Thymus (tissue), 11 donors: Measurements from ENCODE around the gene MXI1. TPM values are rescaled to one million over a fixed set of nuclear protein-coding genes. Genes with fewer than 3 reads are reported as not detected.

ENCODE experiments used
- DNase-seq, 9 donors: peaks; one replicate each; pipeline ENCODE4 v3.0.0-alpha.2; 2013; ENCODE audit warnings: low spot score in 9 of 9, low read depth in 6 of 9, missing footprints in 1 of 9
- H3K27ac ChIP-seq, 2 donors: one replicate each; pipeline ENCODE4 v1.5.1; 2013; ENCODE audit warnings: control low read depth in 1 of 2, low read depth in 1 of 2, low read length in 1 of 2, mild to moderate bottlenecking in 1 of 2, moderate library complexity in 1 of 2
- H3K27me3 ChIP-seq, 2 donors: one replicate each; pipeline ENCODE4 v1.5.1; 2013; ENCODE audit warnings: low read length in 1 of 2; ENCODE audit not compliant: control insufficient read depth in 2 of 2, insufficient read depth in 1 of 2
- H3K36me3 ChIP-seq, 2 donors: one replicate each; pipeline ENCODE4 v1.5.1; 2013; ENCODE audit warnings: low read length in 1 of 2, mild to moderate bottlenecking in 1 of 2, moderate library complexity in 1 of 2; ENCODE audit not compliant: control insufficient read depth in 2 of 2, insufficient read depth in 2 of 2
- H3K4me1 ChIP-seq, 2 donors: one replicate each; pipeline ENCODE4 v1.5.1; 2013; ENCODE audit warnings: low read length in 2 of 2; ENCODE audit not compliant: control insufficient read depth in 2 of 2, insufficient read depth in 2 of 2
- H3K4me3 ChIP-seq, 2 donors: one replicate each; pipeline ENCODE4 v1.5.1; 2013; ENCODE audit warnings: low read length in 2 of 2, control low read depth in 1 of 2, mild to moderate bottlenecking in 1 of 2
- H3K9me3 ChIP-seq, 2 donors: one replicate each; pipeline ENCODE4 v1.5.1; 2013; ENCODE audit warnings: low read length in 1 of 2, mild to moderate bottlenecking in 1 of 2; ENCODE audit not compliant: control insufficient read depth in 2 of 2, insufficient read depth in 1 of 2
- WGBS: extraction: QIAGEN DNeasy Blood & Tissue Kit; methylation state at CpG from one replicate; pipeline ENCODE4 v1.1.7; 2013; 5-methylcytosine and 5-hydroxymethylcytosine counted together
- polyA plus RNA-seq: library from polyadenylated mRNA; stranded (reverse); fragments of 200-250 nt; gene quantifications from one replicate; pipeline ENCODE4 v1.2.3, GENCODE V29; 2013
- total RNA-seq: library from RNA; stranded (reverse); fragments of 120-200 nt; gene quantifications from one replicate; pipeline ENCODE4 v1.2.4, GENCODE V29; 2013
- donor health status: healthy.

MXI1 gene
- total and polyA plus RNA-seq, 2 donors: 14.7 to 44.1 TPM

DNA sequence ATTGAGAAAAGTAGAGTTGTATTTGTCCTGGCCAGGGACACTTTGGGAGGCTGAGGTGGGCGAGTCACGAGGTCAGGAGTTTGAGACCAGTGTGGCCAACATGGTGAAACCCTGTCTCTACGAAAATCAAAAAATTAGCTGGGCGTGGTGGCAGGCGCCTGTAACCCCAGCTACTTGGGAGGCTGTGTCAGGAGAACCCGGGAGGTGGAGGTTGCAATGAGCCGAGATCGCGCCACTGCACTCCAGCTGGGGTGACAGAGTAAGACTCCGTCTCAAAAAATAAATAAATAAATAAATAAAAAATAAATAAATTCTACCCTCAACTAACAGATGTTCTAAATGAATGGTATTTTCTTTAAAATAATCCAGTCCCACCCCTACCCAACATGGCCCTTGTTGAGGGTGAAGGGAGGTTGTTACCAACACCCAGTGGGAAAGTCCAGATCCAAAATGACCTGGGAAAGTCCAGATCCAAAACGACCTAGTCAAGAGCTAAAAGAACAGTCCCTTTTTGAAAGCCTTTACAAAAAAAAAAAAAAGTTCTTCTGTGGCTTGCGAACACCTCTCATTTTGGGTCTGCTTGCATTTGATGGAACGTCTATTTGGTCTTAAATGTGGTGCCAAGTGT lies 16.0 kb downstream of the MXI1 start:
- Histone ChIP-seq H3K4me1 (peaks cover 15 to 39% of the 10 kb centered on the region in 2 donors), H3K27ac (no peak overlapping the region), H3K4me3 (no peak overlapping the region), H3K36me3 (no peaks in the 10 kb centered on the region), H3K9me3 (no peaks in the 10 kb centered on the region), H3K27me3 (no peaks in the 10 kb centered on the region)
- DNase-seq: no peak
- 88% methylated on average over 13 of the region's 13 CpGs for WGBS

DNA sequence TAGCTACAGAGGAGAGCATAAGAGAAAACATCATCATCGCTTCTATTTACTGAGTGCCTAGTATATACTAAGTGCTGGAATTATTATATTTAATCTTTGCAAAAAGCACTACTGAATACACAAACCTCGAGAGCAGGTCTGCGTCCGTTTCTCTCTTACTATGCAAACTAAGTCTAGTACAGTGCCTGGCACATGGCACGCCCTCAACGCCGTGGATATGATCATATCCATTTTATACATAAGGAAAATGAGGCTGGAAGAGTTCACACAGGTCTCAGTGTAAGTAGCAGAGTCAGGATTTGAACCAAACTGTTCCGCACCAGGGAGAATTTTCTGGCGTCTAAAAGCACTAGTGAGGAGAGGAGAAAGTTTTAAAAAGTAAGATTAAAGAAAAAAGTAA lies 17.6 kb downstream of the MXI1 start:
- H3K4me3 ChIP-seq: no peak overlapping the region
- H3K4me1 ChIP-seq: peaks cover 15 to 34% of the 10 kb centered on the region in 2 donors
- H3K27ac ChIP-seq: peak overlapping the region in 1 of 2 donors; percentile 59
- no peaks in the 10 kb centered on the region for H3K9me3 ChIP-seq
- no peaks in the 10 kb centered on the region for H3K27me3 ChIP-seq
- 82% methylated on average over 9 of the region's 9 CpGs for WGBS
- H3K36me3 ChIP-seq: peaks cover 2 to 3% of the 10 kb centered on the region in 2 donors
- peak in 1 of 9 donors; percentile 14 for DNase-seq

DNA sequence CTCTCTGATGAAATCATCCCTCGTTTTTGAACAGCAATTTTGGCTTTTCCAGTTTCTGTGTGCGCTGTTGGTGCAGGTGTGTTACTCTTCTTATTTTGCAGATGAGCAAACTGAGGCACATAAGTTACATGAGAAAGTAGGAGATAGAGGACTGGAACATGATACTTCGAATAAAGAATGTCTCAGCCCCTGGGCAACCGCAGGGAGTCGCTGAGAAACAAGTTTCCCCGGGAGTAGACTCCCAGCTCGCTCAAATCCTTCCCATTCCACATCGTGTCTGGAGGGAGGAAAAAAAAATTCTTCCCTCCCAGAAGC lies 18.0 kb downstream of the MXI1 start:
- no peak for DNase-seq
- H3K27ac ChIP-seq: peak overlapping the region in 1 of 2 donors; percentile 59
- H3K4me3 ChIP-seq: peak overlapping the region; percentile 81 to 88
- WGBS: 6% methylated on average over 8 of the region's 8 CpGs
- peaks cover 15 to 34% of the 10 kb centered on the region in 2 donors for H3K4me1 ChIP-seq
- H3K36me3 ChIP-seq: peaks cover 2 to 3% of the 10 kb centered on the region in 2 donors
- H3K27me3 ChIP-seq: no peaks in the 10 kb centered on the region
- no peaks in the 10 kb centered on the region for H3K9me3 ChIP-seq

DNA sequence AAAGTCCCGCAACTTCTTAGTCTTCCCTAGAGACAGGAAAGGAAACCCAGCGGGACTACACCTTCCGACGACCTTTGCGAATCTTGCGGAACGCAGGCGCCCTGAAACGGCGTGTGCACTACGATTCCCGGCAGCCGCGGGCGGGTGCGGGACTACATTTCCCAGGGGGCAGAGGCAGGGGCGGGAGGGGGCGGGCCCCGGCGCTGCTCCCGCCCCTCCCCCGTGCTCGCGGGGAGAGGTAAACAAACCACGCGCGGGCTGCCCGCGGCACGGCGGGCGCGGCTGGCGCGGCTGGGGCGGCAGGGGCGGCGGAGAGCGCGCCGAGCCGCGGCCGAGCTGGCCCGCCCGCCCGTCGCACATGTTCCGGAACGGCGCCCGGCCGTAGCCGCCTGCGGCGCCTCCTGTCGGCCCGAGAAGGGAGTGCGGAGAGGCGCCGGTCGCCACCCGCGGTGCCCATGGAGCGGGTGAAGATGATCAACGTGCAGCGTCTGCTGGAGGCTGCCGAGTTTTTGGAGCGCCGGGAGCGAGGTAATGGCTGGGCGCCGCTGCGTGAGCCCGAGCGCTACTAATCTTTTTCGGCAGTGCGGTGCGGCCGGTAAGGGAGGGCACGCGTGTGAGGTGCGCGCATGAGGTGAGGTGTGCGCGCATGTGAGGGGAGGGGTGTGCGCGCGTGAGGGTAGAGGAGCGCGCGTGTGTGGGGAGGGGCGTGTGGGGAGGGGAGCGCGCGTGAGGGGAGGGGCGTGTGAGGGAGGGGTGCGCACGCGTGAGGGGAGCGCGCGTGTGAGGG lies 18.5 kb downstream of the MXI1 start:
- H3K4me1 ChIP-seq: peaks cover 15 to 34% of the 10 kb centered on the region in 2 donors
- under 1% methylated on average over 103 of the region's 103 CpGs for WGBS

DNA sequence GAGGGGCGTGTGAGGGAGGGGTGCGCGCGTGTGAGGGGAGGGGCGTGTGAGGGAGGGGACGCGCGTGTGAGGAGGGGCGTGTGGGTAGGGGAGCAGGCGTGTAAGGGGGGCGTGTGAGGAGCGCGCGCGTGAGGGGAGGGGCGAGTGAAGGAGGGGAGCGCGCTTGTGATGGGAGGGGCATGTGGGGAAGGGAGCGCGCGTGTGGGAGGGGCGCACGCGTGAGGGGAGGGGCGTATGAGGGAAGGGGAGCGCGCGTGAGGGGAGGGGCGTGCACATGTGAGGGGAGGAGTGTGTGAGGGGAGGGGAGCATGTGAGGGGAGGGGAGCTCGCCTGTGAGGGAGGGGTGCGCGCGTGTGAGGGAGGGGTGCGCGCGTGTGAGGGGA lies 19.1 kb downstream of the MXI1 start:
- peak overlapping the region; percentile 95 to 98 for H3K27ac ChIP-seq
- peaks cover 12 to 29% of the 10 kb centered on the region in 2 donors for H3K4me1 ChIP-seq
- H3K4me3 ChIP-seq: peak overlapping the region; percentile 81 to 88
- no peaks in the 10 kb centered on the region for H3K9me3 ChIP-seq
- no peaks in the 10 kb centered on the region for H3K27me3 ChIP-seq
- 4% methylated on average over 30 of the region's 36 CpGs for WGBS
- H3K36me3 ChIP-seq: peaks cover 2 to 3% of the 10 kb centered on the region in 2 donors
- peak in 6 of 9 donors; percentile 79 to 91 (median 87) for DNase-seq

More for the DNA sequence above, 18.5 kb downstream of the MXI1 start:
- peak in 8 of 9 donors; percentile 74 to 95 (median 90) for DNase-seq
- Histone ChIP-seq H3K4me3 (peak overlapping the region; percentile 81 to 88), H3K9me3 (no peaks in the 10 kb centered on the region), H3K27me3 (no peaks in the 10 kb centered on the region), H3K27ac (peak overlapping the region; percentile 95 to 98), H3K36me3 (peaks cover 2 to 3% of the 10 kb centered on the region in 2 donors)

DNA sequence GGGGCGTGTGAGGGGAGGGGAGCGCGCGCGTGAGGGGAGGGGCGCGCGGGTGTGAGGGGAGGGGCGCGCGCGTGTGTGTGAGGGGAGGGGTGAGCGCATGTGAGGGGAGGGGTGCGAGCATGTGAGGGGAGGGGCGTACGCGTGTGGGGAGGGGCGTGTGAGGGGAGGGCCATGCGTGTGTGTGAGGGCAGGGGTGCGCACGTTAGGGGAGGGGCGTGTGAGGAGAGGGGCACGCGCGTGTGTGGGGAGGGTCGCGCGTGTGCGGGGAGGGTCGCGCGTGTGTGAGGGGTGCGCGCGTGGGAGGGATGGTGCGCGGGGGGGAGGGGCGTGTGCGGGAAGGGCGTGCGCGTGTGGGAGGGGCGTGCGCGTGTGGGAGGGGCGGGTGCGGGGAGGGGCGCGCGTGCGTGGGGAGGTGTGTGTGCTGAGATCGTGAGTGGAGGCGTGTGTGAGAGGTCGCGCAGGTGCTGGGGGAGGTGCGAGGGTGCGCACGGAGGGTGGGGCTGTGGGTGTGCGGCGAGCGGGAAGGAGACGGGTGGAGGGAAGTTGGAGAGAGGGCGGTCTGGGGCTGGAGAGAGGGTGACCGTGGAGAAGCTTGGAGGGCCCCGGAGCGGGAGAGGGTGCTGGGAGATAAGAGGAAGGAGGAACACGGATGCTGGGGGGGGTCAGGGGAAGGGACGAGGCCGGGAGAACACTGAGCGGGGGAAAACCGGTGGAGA lies 19.7 kb downstream of the MXI1 start:
- Histone ChIP-seq H3K27ac (peak overlapping the region; percentile 95 to 98), H3K27me3 (no peaks in the 10 kb centered on the region), H3K4me3 (peak overlapping the region; percentile 81 to 88), H3K9me3 (no peaks in the 10 kb centered on the region), H3K36me3 (peaks cover 2 to 3% of the 10 kb centered on the region in 2 donors), H3K4me1 (peaks cover 8 to 24% of the 10 kb centered on the region in 2 donors)
- DNase-seq: peak in 2 of 9 donors; percentile 68 to 79
- WGBS: under 1% methylated on average over 68 of the region's 71 CpGs

DNA sequence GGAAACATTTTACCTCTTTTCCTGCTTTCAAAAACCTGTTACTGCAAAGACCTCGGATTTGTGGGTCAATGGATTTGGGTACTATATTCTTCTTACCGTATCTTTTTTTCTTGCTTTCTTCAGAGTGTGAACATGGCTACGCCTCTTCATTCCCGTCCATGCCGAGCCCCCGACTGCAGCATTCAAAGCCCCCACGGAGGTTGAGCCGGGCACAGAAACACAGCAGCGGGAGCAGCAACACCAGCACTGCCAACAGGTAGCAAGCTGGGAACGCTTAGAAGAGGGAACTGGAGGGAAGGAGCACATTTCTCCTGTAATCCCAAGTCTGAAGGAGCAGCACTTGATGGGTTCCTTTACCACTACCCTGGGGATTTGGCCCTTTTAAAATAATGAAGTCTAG lies 20.7 kb downstream of the MXI1 start:
- no peaks in the 10 kb centered on the region for H3K9me3 ChIP-seq
- no peak overlapping the region for H3K4me3 ChIP-seq
- no peaks in the 10 kb centered on the region for H3K27me3 ChIP-seq
- H3K4me1 ChIP-seq: peaks cover 4 to 17% of the 10 kb centered on the region in 2 donors
- DNase-seq: no peak
- no peak overlapping the region for H3K27ac ChIP-seq
- H3K36me3 ChIP-seq: peaks cover 2 to 3% of the 10 kb centered on the region in 2 donors
- 96% methylated on average over 10 of the region's 10 CpGs for WGBS

DNA sequence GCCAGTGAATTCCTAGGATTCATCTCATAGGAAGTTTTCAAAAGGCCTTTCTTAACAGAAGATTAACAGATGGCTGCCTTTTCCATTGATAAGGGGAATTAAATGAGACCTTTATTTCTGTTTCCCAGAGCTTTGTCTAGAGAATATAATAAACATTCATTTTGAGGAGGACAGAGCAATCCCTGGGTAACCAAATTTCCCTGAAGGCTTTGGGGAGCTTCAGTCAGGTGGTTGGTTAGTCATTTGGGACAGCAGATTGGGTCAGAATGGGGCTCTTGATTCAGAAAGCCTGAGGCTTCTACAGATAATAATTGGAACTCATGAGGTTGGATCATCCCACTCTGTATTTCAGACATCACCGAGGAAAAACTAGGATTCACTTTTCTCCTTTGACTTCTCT lies 21.8 kb downstream of the MXI1 start:
- H3K27ac ChIP-seq: no peak overlapping the region
- no peak overlapping the region for H3K4me3 ChIP-seq
- DNase-seq: no peak
- H3K36me3 ChIP-seq: peaks cover 2 to 3% of the 10 kb centered on the region in 2 donors
- WGBS: 100% methylated on average over 1 of the region's 1 CpG
- no peaks in the 10 kb centered on the region for H3K9me3 ChIP-seq
- no peaks in the 10 kb centered on the region for H3K27me3 ChIP-seq
- peaks cover 4 to 17% of the 10 kb centered on the region in 2 donors for H3K4me1 ChIP-seq

DNA sequence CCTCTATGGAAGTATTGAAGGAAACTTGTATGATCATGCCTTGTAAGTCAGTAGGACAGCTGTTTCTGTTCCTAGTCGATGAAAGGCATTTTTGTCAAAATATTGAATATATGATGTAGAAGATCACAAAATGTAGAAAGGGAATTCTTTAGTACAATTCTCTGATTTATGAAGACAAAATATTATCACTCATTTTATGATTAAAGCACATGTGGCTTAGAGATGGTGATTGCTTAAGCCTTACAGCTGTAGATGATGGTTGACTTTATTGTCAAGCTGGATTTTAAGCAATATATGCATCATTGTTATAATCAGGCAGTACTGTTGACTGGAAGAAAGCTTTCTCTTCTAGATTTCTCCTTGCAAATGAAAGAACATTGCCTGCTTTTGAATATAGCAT lies 26.4 kb downstream of the MXI1 start:
- Histone ChIP-seq H3K4me3 (no peak overlapping the region), H3K27me3 (no peaks in the 10 kb centered on the region), H3K27ac (no peak overlapping the region), H3K4me1 (no peaks in the 10 kb centered on the region), H3K9me3 (no peaks in the 10 kb centered on the region), H3K36me3 (peaks cover 0 to 8% of the 10 kb centered on the region in 2 donors)
- 93% methylated on average over 1 of the region's 1 CpG for WGBS
- no peak for DNase-seq
